Cardiac fibroblast (primary cell): ENCODE data around the gene THOC2.
A peak's percentile ranks its signal among the peaks of the same experiment; 100 is the strongest.
"Not testable (repeated sequence)": the region's sequence is repeated elsewhere in the genome, so short reads cannot be mapped to it uniquely, and the experiment has no call there.

Experiments
- DNase-seq, 2 donors: peaks; one replicate each; pipeline versions ENCODE4 v3.0.0 to v3.0.0-alpha.2; 2010; ENCODE audit warnings: low read depth in 2 of 2
- H3K4me3 ChIP-seq, 2 donors: replicated peaks in 1 of 2; 1 replicate in 1 of 2; 2 replicates in 1 of 2; pipeline ENCODE4 v1.5.1; 2011; ENCODE audit warnings: low read depth in 2 of 2, low read length in 2 of 2, mild to moderate bottlenecking in 2 of 2, moderate library complexity in 1 of 2
- CTCF ChIP-seq: IDR thresholded peaks from one replicate; pipeline ENCODE4 v1.5.1; 2011; ENCODE audit warnings: low read depth, mild to moderate bottlenecking, low read length, inconsistent platforms

Gene THOC2

GRCh38 chrX:123732670-123733363 is at the start of gene THOC2:
THOC2 (minus strand) TSS chrX:123733052; CDS start chrX:123733022, 30 bp downstream.
- peak; percentile 86 to 88 for DNase-seq
- peak within 1 kb of the TSS; percentile 84 to 87 for H3K4me3 ChIP-seq
- peak; percentile 38 for TF ChIP-seq CTCF

GRCh38 chrX:123781786-123782185 is 48.9 kb upstream of the THOC2 start:
- DNase-seq, H3K4me3 ChIP-seq: not testable (repeated sequence)

GRCh38 chrX:123779908-123780396 is 47.1 kb upstream of the THOC2 start:
- TF ChIP-seq CTCF: no peak
- H3K4me3 ChIP-seq: no peak overlapping the region
- no peak for DNase-seq

GRCh38 chrX:123773258-123773988 is 40.6 kb upstream of the THOC2 start:
- no peak for TF ChIP-seq CTCF
- H3K4me3 ChIP-seq: no peak overlapping the region
- peak; percentile 9 to 34 for DNase-seq

GRCh38 chrX:123771449-123772064 is 38.7 kb upstream of the THOC2 start:
- TF ChIP-seq CTCF: no peak
- H3K4me3 ChIP-seq: no peak overlapping the region
- no peak for DNase-seq

GRCh38 chrX:123764967-123765871 is 32.4 kb upstream of the THOC2 start:
- TF ChIP-seq CTCF: no peak
- DNase-seq: peak; percentile 84 to 88
- peak overlapping the region; percentile 15 to 37 for H3K4me3 ChIP-seq

- DNase-seq, H3K4me3 ChIP-seq: not testable (repeated sequence)
These were observed 27.0 kb upstream of the THOC2 start for GRCh38 chrX:123759849-123760248.

GRCh38 chrX:123757794-123758193 is 24.9 kb upstream of the THOC2 start:
- not testable (repeated sequence) for H3K4me3 ChIP-seq, DNase-seq
